GM12801 (cell line): ENCODE measurements around the gene FAAP100.

Source experiments
- CTCF ChIP-seq: IDR thresholded peaks from one replicate; pipeline ENCODE4 v1.5.1; 2011; ENCODE audit warnings: control low read depth; ENCODE audit not compliant: insufficient read length; ENCODE audit errors: extremely low read depth

The FAAP100 gene

GRCh38 chr17:81565231-81565630, 13.1 kb upstream of the FAAP100 start:
- no peak for TF ChIP-seq CTCF

- TF ChIP-seq CTCF, result no peak
These were observed 12.6 kb upstream of the FAAP100 start for GRCh38 chr17:81564778-81565177.

DNA sequence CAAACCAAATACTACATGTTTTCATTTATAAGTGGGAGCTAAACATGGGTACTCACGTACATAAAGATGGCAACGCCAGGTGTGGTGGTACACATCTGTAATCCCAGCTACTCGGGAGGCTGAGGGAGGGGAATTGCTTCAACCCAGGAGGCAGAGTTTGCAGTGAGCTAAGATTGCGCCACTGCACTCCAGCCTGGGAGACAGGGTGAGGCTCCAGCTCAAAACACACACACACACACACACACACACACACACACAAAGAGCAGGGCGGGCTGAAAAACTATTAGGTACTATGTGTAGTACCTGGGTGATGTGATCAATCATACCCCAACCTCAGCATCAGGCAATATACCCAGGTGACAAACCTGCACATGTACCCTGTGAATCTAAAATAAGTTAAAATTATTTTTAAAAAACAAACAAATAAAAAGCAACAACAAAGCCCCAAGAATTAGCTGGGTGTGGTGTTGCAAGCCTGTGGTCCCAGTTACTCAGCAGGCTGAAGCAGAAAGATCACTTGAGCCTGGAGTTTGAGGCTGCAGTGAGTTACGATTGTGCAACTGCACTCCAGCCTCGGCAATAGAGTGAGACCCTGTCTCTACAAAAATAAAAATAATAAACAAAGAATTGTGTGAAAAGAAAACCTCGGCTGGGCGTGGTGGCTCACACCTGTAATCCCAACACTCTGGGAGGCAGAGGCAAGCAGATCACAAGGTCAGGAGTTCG, 11.9 kb upstream of the FAAP100 start:
- TF ChIP-seq CTCF, result no peak

DNA sequence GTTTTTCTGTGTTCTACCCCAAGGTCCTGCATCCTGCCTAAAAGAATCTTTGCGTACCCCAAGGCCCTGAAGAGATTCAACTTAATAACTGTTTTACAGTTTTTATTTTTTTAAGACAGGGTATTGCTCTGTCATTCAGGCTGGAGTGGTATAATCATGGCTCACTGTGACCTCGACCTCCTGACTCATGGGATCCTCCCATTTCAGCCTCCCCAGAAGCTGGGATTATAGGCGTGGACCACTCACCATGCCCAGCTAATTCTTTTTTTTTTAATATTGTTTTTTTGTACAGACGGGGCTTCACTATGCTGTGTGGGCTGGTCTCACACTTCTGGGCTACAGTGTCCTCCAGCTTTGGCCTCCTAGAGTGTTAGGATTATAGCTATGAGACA, 9.3 kb upstream of the FAAP100 start:
- no peak for TF ChIP-seq CTCF

- TF ChIP-seq CTCF, result no peak
These were observed 7.0 kb upstream of the FAAP100 start for GRCh38 chr17:81558941-81559806.

DNA sequence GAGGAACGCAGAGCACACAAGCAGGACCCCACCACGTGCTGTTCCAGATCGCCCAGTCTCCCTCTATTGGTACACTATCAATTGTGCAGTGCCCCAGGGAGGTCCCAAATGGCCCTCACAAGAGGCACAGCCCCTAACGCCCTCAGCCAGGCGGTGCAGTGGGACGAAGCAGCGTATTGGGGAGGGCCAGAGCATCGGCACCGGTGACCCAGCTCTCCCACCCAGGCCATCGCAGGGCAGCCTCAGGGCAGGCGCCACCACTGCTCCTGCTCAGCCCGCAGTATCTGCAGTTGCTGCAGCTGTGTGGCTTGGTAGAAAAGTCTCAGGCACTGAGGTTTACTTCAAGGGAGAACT, 5.9 kb upstream of the FAAP100 start:
- no peak for TF ChIP-seq CTCF

- TF ChIP-seq CTCF, result no peak
These were observed 5.3 kb upstream of the FAAP100 start for GRCh38 chr17:81557276-81558114.
